CD4-positive, alpha-beta T cell treated with Interleukin-17A for 1 hour (primary cell): ENCODE measurements around the gene SLC25A33.

Source experiments
- DNase-seq: peaks from one replicate; pipeline ENCODE4 v3.0.0-alpha.2; 2020

Gene SLC25A33

DNA sequence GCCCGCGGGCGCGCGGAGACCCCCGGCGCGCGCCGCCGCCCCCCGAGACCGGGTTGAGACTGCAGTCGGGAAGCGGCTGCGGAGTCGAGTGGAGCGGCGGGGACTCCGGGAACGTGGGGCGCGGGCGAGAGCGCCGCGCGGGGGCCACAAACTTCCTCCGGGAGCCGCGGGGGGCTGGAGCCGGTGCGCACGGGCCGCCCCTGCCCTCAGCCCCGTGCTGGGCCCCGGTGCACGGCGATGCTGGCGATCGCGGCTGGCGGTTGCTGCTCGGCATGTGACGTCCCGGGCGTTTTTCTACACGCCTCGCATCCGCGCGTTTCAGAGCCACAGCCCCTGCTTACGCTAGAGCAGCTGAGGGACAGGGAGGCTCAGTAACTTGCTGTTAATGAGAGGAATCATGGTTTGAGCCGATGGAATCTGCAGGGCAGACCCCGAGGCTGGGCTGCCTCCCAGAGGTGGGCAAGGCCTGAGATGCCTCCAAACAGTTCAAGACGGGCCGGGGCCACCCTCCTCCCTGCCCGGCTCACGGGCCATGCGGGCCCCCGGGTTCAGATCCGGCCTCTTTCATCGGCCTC, 50.0 kb downstream of the SLC25A33 start:
- DNase-seq = peak; percentile 23

DNA sequence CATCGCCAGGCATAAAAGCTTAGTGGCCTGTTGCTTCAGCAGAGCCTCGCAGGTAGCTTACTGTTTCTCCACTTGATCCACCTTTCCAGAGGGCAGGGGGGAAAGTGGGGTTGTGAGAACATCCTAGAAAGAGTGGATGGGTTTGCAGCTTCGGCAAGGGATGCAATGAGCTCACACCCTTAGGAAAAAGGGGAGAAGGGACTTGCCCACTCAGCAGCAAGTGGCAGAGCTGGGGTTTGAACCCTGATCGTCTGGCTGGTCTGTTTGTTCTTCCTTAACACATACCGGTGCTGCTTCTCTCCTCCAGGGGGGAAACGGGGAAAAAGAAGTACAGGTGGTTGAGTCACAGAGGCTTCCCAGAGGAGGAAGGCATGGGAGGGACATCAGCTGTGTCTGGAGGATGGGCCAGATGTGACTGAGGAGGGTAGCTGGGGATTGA, 50.5 kb downstream of the SLC25A33 start:
- no peak for DNase-seq

GRCh38 chr1:9590201-9590600, 50.9 kb downstream of the SLC25A33 start:
- DNase-seq = no peak

DNA sequence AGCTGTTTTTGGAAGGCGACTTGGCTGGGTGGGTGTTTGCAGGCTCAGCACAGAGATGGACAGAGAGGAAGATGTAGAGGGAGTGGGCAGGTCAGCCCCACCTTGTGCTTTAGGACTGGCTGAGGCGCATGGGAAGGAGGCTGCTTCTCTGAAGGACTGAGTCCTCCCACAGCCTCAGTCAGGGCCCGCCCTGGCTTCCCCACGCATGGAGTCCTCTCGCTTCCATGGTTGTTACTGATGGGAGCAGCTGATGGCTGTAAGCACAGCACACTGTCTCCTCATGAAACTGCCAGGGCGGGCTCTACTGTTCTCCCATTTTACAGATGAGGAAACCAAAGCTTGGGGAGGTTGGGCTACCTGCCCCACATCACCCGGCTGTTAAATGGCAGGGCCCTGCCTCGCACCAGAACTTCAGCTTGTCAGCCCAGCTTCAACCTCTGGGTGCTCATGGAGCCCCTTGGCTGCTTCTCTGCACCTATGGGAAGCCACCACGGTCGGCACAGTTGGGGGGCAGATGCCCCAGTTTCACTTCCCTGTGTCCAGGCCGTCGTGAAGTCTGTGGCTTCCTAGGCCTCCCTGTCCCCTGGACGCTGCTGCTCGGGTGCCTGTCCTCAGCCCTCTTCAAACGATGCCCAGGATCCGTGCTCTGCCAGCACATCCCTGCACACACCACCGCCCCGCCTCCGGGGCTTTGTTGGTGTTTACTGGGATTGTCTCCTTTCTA, 51.8 kb downstream of the SLC25A33 start:
- DNase-seq = no peak

GRCh38 chr1:9591669-9592509, 52.6 kb downstream of the SLC25A33 start:
- no peak for DNase-seq

- DNase-seq = no peak
Observed at GRCh38 chr1:9592510-9593075, 53.3 kb downstream of the SLC25A33 start.

DNA sequence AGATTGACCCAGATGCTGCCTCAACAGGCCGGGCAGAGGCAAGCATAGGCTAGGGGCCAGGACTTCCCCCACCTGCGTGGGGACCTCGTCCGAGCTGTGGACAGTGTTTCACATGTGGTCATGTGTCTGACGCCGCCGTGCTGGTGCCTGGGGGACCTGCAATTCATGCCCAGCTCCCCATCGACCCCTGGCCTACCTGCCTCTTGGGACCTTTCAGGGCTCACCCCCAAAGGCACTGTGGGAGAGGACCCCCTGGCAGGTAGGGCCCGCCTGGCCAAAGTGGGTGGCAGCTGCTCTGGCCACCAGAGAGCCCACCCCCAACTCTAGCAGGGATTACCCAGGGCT, 53.9 kb downstream of the SLC25A33 start:
- DNase-seq = no peak

DNA sequence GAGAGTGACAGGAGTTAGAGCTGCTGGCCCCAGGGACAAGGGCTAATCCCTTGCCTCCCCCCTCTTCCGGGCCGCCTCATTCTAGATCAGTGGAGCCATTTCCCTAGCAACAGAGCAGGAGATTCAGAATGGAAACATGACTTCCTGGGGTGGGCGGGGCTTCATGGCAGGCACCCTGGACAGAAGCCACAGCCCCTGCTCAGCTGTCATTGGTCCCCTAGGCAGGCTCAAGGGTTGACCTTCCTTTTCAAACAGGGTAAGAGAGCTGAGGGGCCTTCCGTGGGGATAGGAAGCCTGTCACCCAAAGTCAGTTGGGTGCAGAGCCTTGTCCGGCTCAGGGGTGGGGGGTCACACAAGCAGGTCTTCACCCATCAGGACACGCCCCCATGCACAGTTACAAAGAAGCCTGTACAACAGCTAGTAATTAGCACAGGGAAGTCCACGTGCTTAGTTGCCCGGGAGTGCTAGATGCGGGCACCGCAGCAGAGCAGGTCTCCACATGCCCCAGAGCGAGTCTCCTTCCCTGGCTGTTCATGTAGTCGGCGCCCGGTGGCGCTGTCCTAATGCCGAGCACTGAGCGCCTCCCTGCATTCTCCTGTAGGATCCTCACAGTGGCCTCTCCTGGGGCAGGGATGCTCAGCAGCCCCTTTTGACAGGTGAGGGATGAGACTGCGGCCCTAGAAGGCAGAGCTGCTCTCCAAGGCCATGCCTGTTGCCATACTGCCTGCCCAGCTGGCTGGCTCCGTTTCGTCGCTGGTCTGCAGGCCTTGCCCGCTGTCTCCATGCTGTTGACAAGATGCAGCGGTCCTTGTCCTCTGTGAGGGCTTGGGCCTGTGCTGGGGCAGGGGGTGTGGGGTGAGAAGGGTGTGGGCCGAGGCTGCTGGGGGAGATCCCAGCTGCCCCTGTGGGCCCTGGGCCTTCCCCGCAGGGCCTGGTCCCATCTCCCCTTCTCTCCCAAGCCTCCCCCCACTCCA, 54.5 kb downstream of the SLC25A33 start:
- DNase-seq = peak; percentile 26

- no peak for DNase-seq
Observed at GRCh38 chr1:9594471-9595155, 55.3 kb downstream of the SLC25A33 start.

GRCh38 chr1:9595156-9595967, 56.1 kb downstream of the SLC25A33 start:
- no peak for DNase-seq

DNA sequence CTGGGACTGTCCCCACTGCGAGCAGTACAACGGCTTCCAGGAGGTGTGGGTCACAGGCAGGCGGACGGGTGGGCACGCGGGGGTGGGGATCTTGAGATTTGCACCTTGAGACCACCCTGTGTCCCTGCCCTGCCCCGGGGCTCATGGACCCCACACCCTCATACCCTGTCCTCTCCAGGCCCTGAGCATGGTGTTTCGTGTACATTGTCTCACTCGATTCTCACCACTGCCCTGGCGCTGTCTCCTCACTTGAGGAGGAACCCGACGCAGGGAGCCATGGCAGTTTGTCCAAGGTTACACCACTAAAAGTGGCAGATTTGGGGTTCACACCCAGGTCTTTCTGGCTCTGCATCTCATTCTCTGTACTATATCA, 56.7 kb downstream of the SLC25A33 start:
- no peak for DNase-seq

- DNase-seq = no peak
Observed at GRCh38 chr1:9596415-9597123, 57.3 kb downstream of the SLC25A33 start.

DNA sequence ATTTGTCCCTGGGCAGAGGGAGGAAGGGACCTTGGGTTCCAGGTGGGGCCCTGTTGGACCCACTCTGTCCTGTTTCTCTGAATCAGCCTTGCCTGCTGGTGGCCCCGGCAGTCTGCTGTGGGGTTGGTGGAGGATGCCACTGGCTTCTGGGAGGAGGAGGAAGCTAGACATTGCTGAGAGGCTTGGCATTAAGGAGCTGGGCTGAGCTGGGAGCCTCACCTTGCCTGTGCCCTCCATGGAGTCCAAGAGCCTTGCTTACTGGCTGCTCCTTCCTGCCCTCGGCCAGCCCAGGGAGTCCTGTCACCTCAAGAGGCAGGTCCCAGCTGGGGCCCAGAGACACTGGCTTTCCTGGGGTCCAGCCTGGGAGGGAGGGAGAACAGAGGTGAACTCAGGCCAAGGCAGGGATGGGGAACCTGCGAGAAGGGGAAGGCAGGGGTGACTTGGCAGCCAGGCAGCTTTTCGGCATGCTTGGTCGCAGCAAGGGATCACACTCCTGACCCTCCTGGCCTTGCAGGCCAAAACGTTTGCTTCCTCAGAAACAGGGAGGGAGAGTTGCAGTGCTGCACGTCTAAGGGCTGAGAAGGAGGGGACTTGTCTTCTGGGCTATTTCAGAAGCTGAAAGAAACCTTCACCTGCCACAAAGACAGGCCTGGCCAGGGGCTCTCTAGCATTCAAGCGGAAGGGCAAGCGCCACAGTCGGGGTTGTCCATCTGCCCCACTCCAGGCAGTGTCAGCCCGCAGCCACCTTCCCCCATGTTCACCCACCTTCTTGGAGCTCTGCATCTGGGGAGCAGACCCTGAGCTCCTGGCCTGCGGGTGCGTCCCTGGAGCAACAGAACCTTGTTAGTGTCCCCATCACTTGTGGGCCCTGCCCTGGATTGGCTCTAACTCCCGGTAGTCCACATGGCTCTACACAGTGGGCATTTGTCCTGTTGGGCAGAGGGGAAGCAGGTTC, 58.4 kb downstream of the SLC25A33 start:
- DNase-seq = no peak

GRCh38 chr1:9598316-9598700, 59.0 kb downstream of the SLC25A33 start:
- DNase-seq = no peak

GRCh38 chr1:9599741-9600140, 60.5 kb downstream of the SLC25A33 start:
- DNase-seq = no peak

GRCh38 chr1:9600861-9601834, 61.9 kb downstream of the SLC25A33 start:
- DNase-seq = no peak

DNA sequence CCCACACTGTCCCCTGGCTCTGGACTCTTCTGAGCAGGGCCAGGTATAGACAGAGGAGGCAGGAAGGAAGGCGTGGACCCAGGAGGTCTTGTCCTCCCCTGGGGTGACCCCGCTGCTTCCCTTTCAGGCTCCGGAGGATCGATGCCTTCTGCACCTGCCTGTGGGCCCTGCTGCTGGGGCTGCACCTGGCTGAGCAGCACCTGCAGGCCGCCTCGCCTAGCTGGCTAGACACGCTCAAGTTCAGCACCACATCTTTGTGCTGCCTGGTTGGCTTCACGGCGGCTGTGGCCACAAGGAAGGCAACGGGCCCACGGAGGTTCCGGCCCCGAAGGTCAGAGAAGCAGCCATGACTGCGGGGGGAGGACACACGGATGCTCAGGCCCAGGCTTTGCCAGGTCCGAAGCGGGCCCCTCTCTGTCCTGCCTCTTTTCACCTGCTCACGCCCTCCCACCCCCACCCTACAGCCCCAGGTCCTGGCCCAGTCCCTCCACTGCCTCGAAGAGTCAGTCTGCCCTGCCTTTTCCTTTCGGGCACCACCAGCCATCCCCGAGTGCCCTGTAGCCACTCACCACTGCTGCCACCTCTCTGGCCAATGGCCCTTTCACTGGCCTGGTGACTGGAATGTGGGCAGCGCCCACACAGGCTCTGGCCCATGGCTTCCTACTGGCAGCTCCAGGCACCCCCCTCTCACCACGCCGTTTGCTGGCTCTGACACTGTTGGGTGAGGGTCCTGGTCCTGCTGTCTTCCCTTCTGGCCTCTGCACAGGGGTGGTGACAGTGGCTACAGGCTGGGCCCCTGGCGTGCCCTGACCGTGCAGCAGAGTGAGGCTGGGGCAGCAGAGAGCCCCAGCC, 62.9 kb downstream of the SLC25A33 start:
- no peak for DNase-seq
